Measurements from ENCODE around the gene TEX44.

- TF ChIP-seq ZNF768 (tag by site-specific recombination; IDR thresholded peaks at IDR 0.05), result no peak
- no peak for TF ChIP-seq REST (tag by site-specific recombination; IDR thresholded peaks at IDR 0.05)
- TF ChIP-seq CTCF (tag by site-specific recombination; IDR thresholded peaks at IDR 0.05), result no peak
- no peak for TF ChIP-seq ZNF639 (tag by site-specific recombination; IDR thresholded peaks at IDR 0.05)
Observed at GRCh38 chr2:231642631-231643494, 50.2 kb downstream of the TEX44 start.
